H9 (cell line): ENCODE data around the gene CCDC148. TPM values are rescaled to one million over a fixed set of nuclear protein-coding genes. Genes with fewer than 3 reads are reported as not detected.
"Not testable (repeated sequence)": the region's sequence is repeated elsewhere in the genome, so short reads cannot be mapped to it uniquely, and the experiment has no call there.

Experiments
- DNase-seq: peaks from one replicate; pipeline ENCODE4 v3.0.0-alpha.2; 2017
- H2AFZ ChIP-seq: one replicate; pipeline ENCODE4 v1.6.1; 2013; ENCODE audit warnings: mild to moderate bottlenecking, low read length, control low read depth, moderate library complexity
- H2AK5ac ChIP-seq: 2 replicates; pipeline ENCODE4 v1.6.1; 2013; ENCODE audit warnings: low read length, control low read depth, mixed read lengths; ENCODE audit not compliant: insufficient read length
- H2BK120ac ChIP-seq: one replicate; pipeline ENCODE4 v1.6.1; 2013; ENCODE audit warnings: low read depth, mild to moderate bottlenecking, low read length, control low read depth, inconsistent platforms; ENCODE audit not compliant: poor library complexity, severe bottlenecking
- H2BK12ac ChIP-seq: 2 replicates; pipeline ENCODE4 v1.6.1; 2013; ENCODE audit warnings: low read length, control low read depth, mixed read lengths, low read depth; ENCODE audit not compliant: insufficient read length
- H2BK15ac ChIP-seq: 2 replicates; pipeline ENCODE4 v1.6.1; 2013; ENCODE audit warnings: low read depth, low read length, control low read depth
- H2BK20ac ChIP-seq: one replicate; pipeline ENCODE4 v1.6.1; 2013; ENCODE audit warnings: low read depth, mild to moderate bottlenecking, low read length, control low read depth, inconsistent platforms; ENCODE audit not compliant: poor library complexity, severe bottlenecking
- H2BK5ac ChIP-seq: 2 replicates; pipeline ENCODE4 v1.6.1; 2013; ENCODE audit warnings: low read length, control low read depth, mixed read lengths; ENCODE audit not compliant: insufficient read length
- H3K14ac ChIP-seq: 2 replicates; pipeline ENCODE4 v1.6.1; 2013; ENCODE audit warnings: low read length, control low read depth; ENCODE audit not compliant: insufficient read depth
- H3K18ac ChIP-seq: 2 replicates; pipeline ENCODE4 v1.6.1; 2013; ENCODE audit warnings: low read depth, mild to moderate bottlenecking, mixed read lengths, low read length, control low read depth; ENCODE audit not compliant: insufficient read length
- H3K23ac ChIP-seq: 2 replicates; pipeline ENCODE4 v1.6.1; 2013; ENCODE audit warnings: low read length, control low read depth, mixed read lengths, low read depth; ENCODE audit not compliant: insufficient read length
- H3K23me2 ChIP-seq: 2 replicates; pipeline ENCODE4 v1.6.1; 2013; ENCODE audit warnings: low read depth, mild to moderate bottlenecking, mixed read lengths, low read length, control low read depth; ENCODE audit not compliant: insufficient read length, poor library complexity, severe bottlenecking
- H3K27ac ChIP-seq: 2 replicates; pipeline ENCODE4 v1.5.1; 2013; ENCODE audit warnings: low read length, control low read depth, mixed read lengths, low read depth; ENCODE audit not compliant: insufficient read length
- H3K27me3 ChIP-seq: 2 replicates; pipeline ENCODE4 v1.6.1; 2013; ENCODE audit warnings: low read length, control low read depth, inconsistent platforms; ENCODE audit not compliant: insufficient read depth
- H3K4ac ChIP-seq: 2 replicates; pipeline ENCODE4 v1.6.1; 2013; ENCODE audit warnings: low read depth, mild to moderate bottlenecking, control low read depth, inconsistent platforms, low read length, moderate library complexity
- H3K4me1 ChIP-seq: 2 replicates; pipeline ENCODE4 v1.6.1; 2013; ENCODE audit warnings: low read length, control low read depth, inconsistent platforms; ENCODE audit not compliant: insufficient read depth
- H3K4me2 ChIP-seq: 2 replicates; pipeline ENCODE4 v1.6.1; 2013; ENCODE audit warnings: low read length, control low read depth, mixed read lengths; ENCODE audit not compliant: insufficient read length, insufficient read depth
- H3K56ac ChIP-seq: 2 replicates; pipeline ENCODE4 v1.6.1; 2013; ENCODE audit warnings: low read depth, mild to moderate bottlenecking, mixed read lengths, low read length, control low read depth; ENCODE audit not compliant: insufficient read length
- H3K79me1 ChIP-seq: 2 replicates; pipeline ENCODE4 v1.6.1; 2013; ENCODE audit warnings: low read depth, mild to moderate bottlenecking, moderate library complexity, low read length, control low read depth, inconsistent platforms; ENCODE audit not compliant: insufficient read depth, poor library complexity, severe bottlenecking
- H3K79me2 ChIP-seq: 2 replicates; pipeline ENCODE4 v1.6.1; 2013; ENCODE audit warnings: low read length, control low read depth, inconsistent platforms; ENCODE audit not compliant: insufficient read depth
- H3K9ac ChIP-seq: 2 replicates; pipeline ENCODE4 v1.6.1; 2013; ENCODE audit warnings: low read length, control low read depth, mixed read lengths; ENCODE audit not compliant: insufficient read length; ENCODE audit errors: extremely low read depth
- H3K9me3 ChIP-seq: one replicate; pipeline ENCODE4 v1.6.1; 2013; ENCODE audit warnings: low read depth, low read length, inconsistent platforms; ENCODE audit not compliant: control insufficient read depth
- H3T11ph ChIP-seq: one replicate; pipeline ENCODE4 v1.6.1; 2013; ENCODE audit warnings: mild to moderate bottlenecking, low read length, control low read depth, inconsistent platforms
- H4K20me1 ChIP-seq: one replicate; pipeline ENCODE4 v1.6.1; 2013; ENCODE audit not compliant: control insufficient read depth, insufficient read length, insufficient read depth
- H4K5ac ChIP-seq: 2 replicates; pipeline ENCODE4 v1.6.1; 2013; ENCODE audit warnings: low read depth, mild to moderate bottlenecking, mixed read lengths, low read length, control low read depth; ENCODE audit not compliant: insufficient read length
- H4K8ac ChIP-seq: replicated peaks from 2 replicates; pipeline ENCODE4 v1.6.1; 2013; ENCODE audit warnings: low read length, control low read depth, mixed read lengths, low read depth; ENCODE audit not compliant: insufficient read length
- H4K91ac ChIP-seq: 2 replicates; pipeline ENCODE4 v1.6.1; 2013; ENCODE audit warnings: low read depth, mild to moderate bottlenecking, moderate library complexity, mixed read lengths, low read length, control low read depth; ENCODE audit not compliant: insufficient read length
- H3K27ac Mint-ChIP-seq, 3 experiments: 2 replicates in 2 of 3; 3 replicates in 1 of 3; pipeline ENCODE4 v1.8.0; 2020 to 2021; ENCODE audit warnings: mixed read lengths in 3 of 3, mild to moderate bottlenecking in 1 of 3, moderate library complexity in 1 of 3
- H3K27me3 Mint-ChIP-seq: 2 replicates; pipeline ENCODE4 v1.8.0; 2021; ENCODE audit warnings: low read depth, mild to moderate bottlenecking, moderate library complexity, mixed read lengths
- H3K36me3 Mint-ChIP-seq, 3 experiments: 2 replicates in 2 of 3; 3 replicates in 1 of 3; pipeline ENCODE4 v1.8.0; 2020 to 2021; ENCODE audit warnings: low read depth in 3 of 3, mixed read lengths in 3 of 3; ENCODE audit not compliant: insufficient read depth in 1 of 3
- H3K4me1 Mint-ChIP-seq, 2 experiments: 2 replicates each; pipeline ENCODE4 v1.8.0; 2020; ENCODE audit warnings: mixed read lengths in 2 of 2
- H3K4me3 Mint-ChIP-seq, 2 experiments: 2 replicates in 1 of 2; 3 replicates in 1 of 2; pipeline ENCODE4 v1.8.0; 2020 to 2021; ENCODE audit warnings: mild to moderate bottlenecking in 2 of 2, mixed read lengths in 2 of 2, moderate library complexity in 1 of 2
- H3K9me3 Mint-ChIP-seq, 2 experiments: 2 replicates in 1 of 2; 3 replicates in 1 of 2; pipeline ENCODE4 v1.8.0; 2020; ENCODE audit warnings: mild to moderate bottlenecking in 2 of 2, mixed read lengths in 2 of 2, moderate library complexity in 1 of 2
- WGBS: extraction: QIAGEN DNeasy Blood & Tissue Kit; methylation state at CpG from one replicate; pipeline ENCODE4 v1.1.7; 2013; ENCODE audit warnings: missing lambda C conversion rate, low lambda C conversion rate, mixed read lengths; ENCODE audit not compliant: insufficient read length; ENCODE audit errors: extremely low coverage; 5-methylcytosine and 5-hydroxymethylcytosine counted together
- total RNA-seq: library from RNA; stranded (reverse); gene quantifications from 2 replicates; pipeline ENCODE4 v1.2.1, GENCODE V29; 2021
- TF ChIP-seq, protein P1 (sequence below): fragments of 200-600 bp; sonication (generic); conservative IDR thresholded peaks from 3 replicates; pipeline ENCODE4 v1.8.0; 2021; ENCODE audit warnings: antibody characterized with exemption, mild to moderate bottlenecking

Gene CCDC148
- total RNA-seq, 1 experiment from 2014 or later, result 1.5 TPM

- H3K4me1 ChIP-seq, result no peaks in the 10 kb centered on the region; the same call in 1 of the 2 replicates
- no peak overlapping the region for H4K91ac ChIP-seq
Measured at GRCh38 chr2:158312981-158313380, 143.6 kb downstream of the CCDC148 start.

DNA sequence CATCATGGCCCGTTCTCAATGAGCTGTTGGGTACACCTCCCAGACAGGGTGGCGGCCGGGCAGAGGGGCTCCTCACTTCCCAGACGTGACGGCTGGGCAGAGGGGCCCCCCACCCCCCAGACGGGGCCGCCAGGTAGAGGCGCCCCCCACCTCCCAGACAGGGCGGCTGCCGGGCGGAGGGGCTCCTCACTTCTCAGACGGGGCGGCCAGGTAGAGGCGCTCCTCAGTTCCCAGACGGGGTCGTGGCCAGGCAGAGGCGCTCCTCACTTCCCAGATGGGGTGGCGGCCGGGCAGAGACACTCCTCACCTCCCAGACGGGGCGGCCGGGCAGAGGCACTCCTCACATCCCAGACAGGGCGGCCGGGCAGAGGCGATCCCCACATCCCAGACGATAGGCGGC lies 146.1 kb downstream of the CCDC148 start:
- not testable (repeated sequence) for H3K9ac ChIP-seq, H3K56ac ChIP-seq, H3K4me1 Mint-ChIP-seq, H3K79me2 ChIP-seq, H2BK15ac ChIP-seq, H3K18ac ChIP-seq, H2BK120ac ChIP-seq, H3K79me1 ChIP-seq, H2AK5ac ChIP-seq, DNase-seq, H3T11ph ChIP-seq, H3K9me3 ChIP-seq, H3K4ac ChIP-seq, H4K91ac ChIP-seq, H2BK12ac ChIP-seq, H4K5ac ChIP-seq, H2AFZ ChIP-seq, H2BK20ac ChIP-seq, H2BK5ac ChIP-seq, H3K36me3 Mint-ChIP-seq, H3K4me2 ChIP-seq, H3K23ac ChIP-seq, H3K23me2 ChIP-seq, H3K4me1 ChIP-seq, H3K27me3 ChIP-seq, H3K27ac ChIP-seq, H4K20me1 ChIP-seq, H3K14ac ChIP-seq, H3K4me3 Mint-ChIP-seq, H3K27me3 Mint-ChIP-seq, H4K8ac ChIP-seq, H3K27ac Mint-ChIP-seq
- no CpG with 5 or more reads among the region's 27 CpGs for WGBS
- H3K9me3 Mint-ChIP-seq, result peaks cover 8 to 14% of the 10 kb centered on the region in 2 experiments; a peak in 4 of 5 replicates

More at GRCh38 chr2:158312981-158313380, 143.6 kb downstream of the CCDC148 start:
- Histone ChIP-seq H3T11ph (no peak overlapping the region), H2BK15ac (no peak overlapping the region), H3K79me1 (no peaks in the 10 kb centered on the region), H2AK5ac (no peak overlapping the region), H2AFZ (no peak overlapping the region), H3K23me2 (no peaks in the 10 kb centered on the region), H3K27ac (no peak overlapping the region), H2BK5ac (no peak overlapping the region), H3K4ac (no peak overlapping the region), H4K8ac (no peak overlapping the region), H2BK12ac (no peak overlapping the region), H3K56ac (no peak overlapping the region), H4K20me1 (no peaks in the 10 kb centered on the region), H3K9me3 (no peaks in the 10 kb centered on the region), H3K27me3 (no peaks in the 10 kb centered on the region), H3K23ac (no peak overlapping the region), H3K14ac (no peak overlapping the region), H2BK20ac (no peak overlapping the region), H3K9ac (no peak overlapping the region), H4K5ac (no peak overlapping the region), H3K4me2 (no peak overlapping the region), H3K79me2 (no peaks in the 10 kb centered on the region), H2BK120ac (no peak overlapping the region), H3K18ac (no peak overlapping the region)
- Mint-ChIP-seq H3K27me3 (no peaks in the 10 kb centered on the region), H3K27ac (no peak overlapping the region), H3K9me3 (peaks cover 10 to 14% of the 10 kb centered on the region in 2 experiments), H3K4me1 (peaks cover 13% of the 10 kb centered on the region in 2 experiments), H3K36me3 (peaks cover 0 to 9% (median 4%) of the 10 kb centered on the region in 3 experiments), H3K4me3 (no peak overlapping the region)
- no peak for DNase-seq
- TF ChIP-seq, protein P1, sequence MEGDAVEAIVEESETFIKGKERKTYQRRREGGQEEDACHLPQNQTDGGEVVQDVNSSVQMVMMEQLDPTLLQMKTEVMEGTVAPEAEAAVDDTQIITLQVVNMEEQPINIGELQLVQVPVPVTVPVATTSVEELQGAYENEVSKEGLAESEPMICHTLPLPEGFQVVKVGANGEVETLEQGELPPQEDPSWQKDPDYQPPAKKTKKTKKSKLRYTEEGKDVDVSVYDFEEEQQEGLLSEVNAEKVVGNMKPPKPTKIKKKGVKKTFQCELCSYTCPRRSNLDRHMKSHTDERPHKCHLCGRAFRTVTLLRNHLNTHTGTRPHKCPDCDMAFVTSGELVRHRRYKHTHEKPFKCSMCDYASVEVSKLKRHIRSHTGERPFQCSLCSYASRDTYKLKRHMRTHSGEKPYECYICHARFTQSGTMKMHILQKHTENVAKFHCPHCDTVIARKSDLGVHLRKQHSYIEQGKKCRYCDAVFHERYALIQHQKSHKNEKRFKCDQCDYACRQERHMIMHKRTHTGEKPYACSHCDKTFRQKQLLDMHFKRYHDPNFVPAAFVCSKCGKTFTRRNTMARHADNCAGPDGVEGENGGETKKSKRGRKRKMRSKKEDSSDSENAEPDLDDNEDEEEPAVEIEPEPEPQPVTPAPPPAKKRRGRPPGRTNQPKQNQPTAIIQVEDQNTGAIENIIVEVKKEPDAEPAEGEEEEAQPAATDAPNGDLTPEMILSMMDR, result no peak
- no CpG with 5 or more reads among the region's 1 CpG for WGBS
